K562 (cell line): Measurements from ENCODE around the gene UBE2V1. TPM values are rescaled to one million over a fixed set of nuclear protein-coding genes. Genes with fewer than 3 reads are reported as not detected.

Experiments used
- AFF1 ChIP-seq, 2 experiments: fragments of 450-650 bp; IDR thresholded peaks; 2 replicates each; pipeline ENCODE4 v1.6.1; 2018; ENCODE audit warnings: mild to moderate bottlenecking in 2 of 2, low read depth in 1 of 2; ENCODE audit not compliant: partially characterized antibody in 2 of 2
- USF1 ChIP-seq: sonication (generic); formaldehyde crosslinking; IDR thresholded peaks from 2 replicates; pipeline ENCODE4 v1.9.0; 2022; ENCODE audit warnings: mild to moderate bottlenecking, missing genetic modification reagents
- ZNF398 ChIP-seq: fragments of 250-450 bp; sonication (Bioruptor Pico); IDR thresholded peaks from 2 replicates; pipeline ENCODE4 v1.8.0; 2021; ENCODE audit warnings: moderate library complexity, mild to moderate bottlenecking, inconsistent platforms
- polyA plus RNA-seq, 8 experiments: library from polyadenylated mRNA; depleted of rRNA in 4 of 8; stranded (reverse) in 5 of 8; unstranded in 3 of 8; fragments of >200 nt; fragmentation: Nextera tagmentation in 2 of 8; fragmentation: Illumina TruSeq in 1 of 8; extraction: Ambion mirVana in 2 of 8; extraction: Trizol in 1 of 8; gene quantifications; 2 replicates each; pipeline versions ENCODE4 v1.2.1 to v1.2.3, GENCODE V29; 2011 to 2014; ENCODE audit warnings: inconsistent platforms in 1 of 8, missing spikeins in 1 of 8
- total RNA-seq, 7 experiments: library from RNA; depleted of rRNA in 6 of 7; stranded (reverse); fragments of >200 nt in 6 of 7; fragmentation: Illumina TruSeq in 2 of 7; extraction: Trizol in 2 of 7; gene quantifications; 2 replicates each; pipeline versions ENCODE4 v1.2.1 to v1.2.3, GENCODE V29; 2011 to 2021; ENCODE audit warnings: low replicate concordance in 1 of 7

The UBE2V1 gene
- total and polyA plus RNA-seq, 9 of the 15 experiments (the other 6 are each of a cell fraction or from before 2014, with no cell fraction given): 93.0 to 357 (median 119) TPM

- TF ChIP-seq AFF1 (IDR thresholded peaks at IDR 0.05; ENCODE audit: low read depth in 1 of 2, partially characterized antibody in 2 of 2): no peak
- TF ChIP-seq ZNF398 (CRISPR knock-in tag): no peak
- TF ChIP-seq USF1 (CRISPR knock-in tag): no peak
- TF ChIP-seq, all 486 proteins: peak for 0
Measured at GRCh38 chr20:50043573-50044352, 69.2 kb downstream of the UBE2V1 start (continued).
